GM12878 (cell line): ENCODE data around the gene PLEKHJ1. TPM values are rescaled to one million over a fixed set of nuclear protein-coding genes. Genes with fewer than 3 reads are reported as not detected.

ENCODE experiments used
- ATAC-seq: fragments of 200-7000 bp; cut with Tn5 transposase; 3 replicates; pipeline ENCODE4 v1.9.1; 2020; ENCODE audit warnings: mild to moderate bottlenecking, moderate library complexity
- BruUV-seq: library from RNA; stranded (reverse); fragments of 400-500 nt; replicated peaks from 2 replicates; lab custom pipeline; 2021; lab: Mats Ljungman, UMichigan
- CTCF ChIA-PET: fragments of 300-600 bp; sonication (Branson Sonifier 250); formaldehyde crosslinking; extraction: SDS; loops from one replicate; lab custom pipeline; 2021; ENCODE audit warnings: inconsistent platforms; lab: Yijun Ruan, JAX
- POLR2A ChIA-PET: fragments of 350-600 bp; formaldehyde crosslinking; extraction: SDS; loops from one replicate; lab custom pipeline; 2021; ENCODE audit warnings: inconsistent platforms; lab: Charles Lee
- RAD21 ChIA-PET: fragments of 300-600 bp; sonication (Branson Sonifier 250); formaldehyde crosslinking; loops from one replicate; lab custom pipeline; 2023; ENCODE audit warnings: antibody characterized with exemption; ENCODE audit not compliant: unreplicated experiment; lab: Charles Lee
- SMC1A ChIA-PET: fragments of 300-600 bp; sonication (Branson Sonifier 250); formaldehyde crosslinking; loops from one replicate; lab custom pipeline; 2023; ENCODE audit not compliant: unreplicated experiment, uncharacterized antibody; lab: Charles Lee
- DNase-seq: peaks from one replicate; pipeline ENCODE4 v3.0.0-alpha.2; 2011; ENCODE audit warnings: low read depth, low spot score
- FAIRE-seq: peaks from 3 replicates; lab custom pipeline; 2011; peaks lifted over from hg19 to GRCh38; lab: Jason Lieb, UNC
- H2AFZ ChIP-seq: 2 replicates; pipeline ENCODE4 v1.6.0; 2011; ENCODE audit warnings: low read depth, low read length, control low read depth; ENCODE audit not compliant: control insufficient read depth
- H3K27ac ChIP-seq: 2 replicates; pipeline ENCODE4 v1.5.1; 2011; ENCODE audit warnings: control low read depth; ENCODE audit not compliant: control insufficient read depth, insufficient read depth
- H3K27me3 ChIP-seq, 2 experiments: replicated peaks in 1 of 2; 2 replicates each; pipeline versions ENCODE4 v1.6.0 to v1.6.1; 2011; ENCODE audit warnings: low read length in 1 of 2; ENCODE audit not compliant: control insufficient read depth in 2 of 2, insufficient read depth in 2 of 2
- H3K36me3 ChIP-seq, 2 experiments: 2 replicates each; pipeline ENCODE4 v1.5.1; 2011; ENCODE audit warnings: low read length in 1 of 2; ENCODE audit not compliant: control insufficient read depth in 2 of 2, insufficient read depth in 2 of 2
- H3K4me1 ChIP-seq: 2 replicates; pipeline ENCODE4 v1.6.1; 2011; ENCODE audit warnings: mild to moderate bottlenecking, low read length, moderate library complexity, mixed read lengths; ENCODE audit not compliant: control insufficient read depth, insufficient read depth
- H3K4me2 ChIP-seq: 2 replicates; pipeline ENCODE4 v1.6.0; 2011; ENCODE audit warnings: control low read depth; ENCODE audit not compliant: control insufficient read depth, insufficient read depth
- H3K4me3 ChIP-seq: fragments of 200-600 bp; sonication (generic); 2 replicates; pipeline ENCODE4 v1.5.1; 2016
- H3K79me2 ChIP-seq: 2 replicates; pipeline ENCODE4 v1.6.0; 2011; ENCODE audit warnings: low read length; ENCODE audit not compliant: control insufficient read depth, insufficient read depth
- H3K9ac ChIP-seq: 2 replicates; pipeline ENCODE4 v1.8.0; 2011; ENCODE audit warnings: low read length, control low read depth, mixed read lengths; ENCODE audit not compliant: control insufficient read depth, insufficient read depth
- H3K9me3 ChIP-seq: replicated peaks from 3 replicates; pipeline ENCODE4 v1.5.1; 2011; ENCODE audit warnings: mild to moderate bottlenecking, low read length; ENCODE audit not compliant: control insufficient read depth, insufficient read depth
- H4K20me1 ChIP-seq: 2 replicates; pipeline ENCODE4 v1.6.0; 2011; ENCODE audit not compliant: control insufficient read depth, insufficient read depth
- IKZF2 ChIP-seq, 2 experiments: fragments of 450-650 bp; IDR thresholded peaks; 2 replicates each; pipeline ENCODE4 v1.6.1; 2017; ENCODE audit warnings: mild to moderate bottlenecking in 2 of 2, moderate library complexity in 2 of 2
- WGBS: methylation state at CpG from one replicate; pipeline ENCODE4 v1.1.6; 2016; ENCODE audit warnings: low lambda C conversion rate; ENCODE audit not compliant: insufficient replicate concordance, insufficient coverage; ENCODE audit errors: missing lambda C conversion rate; 5-methylcytosine and 5-hydroxymethylcytosine counted together
- in situ Hi-C: fragments of 300-500 bp; cut with MboI; formaldehyde crosslinking; loops from 9 replicates; pipeline ENCODE4 v1.14.3; 2018; ENCODE audit warnings: mixed read lengths
- intact Hi-C: fragments of 100-400 bp; cut with micrococcal nuclease; formaldehyde crosslinking; loops from one replicate; pipeline ENCODE4 v1.14.2; 2022; ENCODE audit not compliant: unreplicated experiment
- polyA plus RNA-seq, 11 experiments: library from polyadenylated mRNA; depleted of rRNA in 4 of 11; unstranded in 6 of 11; stranded (reverse) in 5 of 11; fragments of >200 nt; fragmentation: Nextera tagmentation in 4 of 11; fragmentation: Illumina TruSeq in 1 of 11; extraction: Ambion mirVana in 4 of 11; extraction: Trizol in 1 of 11; gene quantifications; 1 replicate in 1 of 11; 2 replicates in 10 of 11; pipeline versions ENCODE4 v1.2.1 to v1.2.3, GENCODE V29; 2011 to 2016; ENCODE audit warnings: inconsistent platforms in 2 of 11, missing spikeins in 2 of 11, low read depth in 1 of 11
- total RNA-seq, 4 experiments: library from RNA; depleted of rRNA in 3 of 4; stranded (reverse); fragments of >200 nt in 3 of 4; fragmentation: Illumina TruSeq in 1 of 4; extraction: Trizol in 1 of 4; gene quantifications; 2 replicates each; pipeline versions ENCODE4 v1.2.1 to v1.2.3, GENCODE V29; 2013 to 2021
- TF ChIP-seq, protein P1 (sequence below): IDR thresholded peaks from 2 replicates; pipeline ENCODE4 v1.6.1; 2011; ENCODE audit warnings: low read depth, mild to moderate bottlenecking, low read length, moderate library complexity, borderline replicate concordance; ENCODE audit errors: extremely low read depth

The PLEKHJ1 gene
- total and polyA plus RNA-seq, 10 of the 15 experiments (the other 5 are each of a cell fraction or from before 2014, with no cell fraction given): 1.3 to 133 (median 75.0) TPM

DNA sequence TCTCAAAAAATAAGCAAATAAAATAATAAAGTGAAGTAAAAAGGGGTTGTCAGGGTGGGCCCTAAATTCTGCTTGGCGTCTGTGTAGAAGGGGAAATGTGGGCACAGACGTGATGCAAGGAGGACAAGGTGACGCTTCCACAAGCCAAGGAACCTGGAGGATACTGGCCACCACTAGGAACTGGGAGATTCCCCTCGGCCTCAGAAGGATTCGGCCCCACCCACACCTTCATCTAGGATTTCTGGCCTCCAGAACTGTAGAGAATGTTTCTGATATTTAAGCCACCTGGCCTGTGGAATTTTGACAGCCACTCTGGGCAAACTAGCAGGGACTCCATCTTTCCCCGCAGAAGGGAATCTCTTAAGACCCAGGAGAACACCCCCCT, 1.1 kb downstream of the PLEKHJ1 start:
- H3K4me3 ChIP-seq: peak overlapping the region; percentile 99
- DNase-seq (no peak), FAIRE-seq (no peak), ATAC-seq (no peak)
- H3K79me2 ChIP-seq: peaks cover 66% of the 10 kb centered on the region
- peaks cover 3 to 17% of the 10 kb centered on the region in 2 experiments; a peak in 3 of 4 replicates for H3K36me3 ChIP-seq
- ChIA-PET RAD21 (interaction anchor here (0.8 to 4.0 kb wide), 10 partner anchors 13 to 376 kb away, joined by 3 to 39 read pairs (median 4); partner anchors contain the start of gene TIMM13), CTCF (interaction anchor here (1.1 to 3.7 kb wide), 6 partner anchors 26 to 158 kb away, joined by 3 to 35 read pairs (median 6); no protein-coding TSS in a partner anchor), SMC1A (interaction anchor here (1.0 to 3.8 kb wide), 10 partner anchors 27 to 232 kb away, joined by 3 to 19 read pairs (median 4); no protein-coding TSS in a partner anchor), POLR2A (interaction anchor here (0.6 to 2.1 kb wide), 9 partner anchors 23 to 165 kb away, joined by 3 to 7 read pairs (median 5); no protein-coding TSS in a partner anchor)
- BruUV-seq: no TSS peak
- no peak overlapping the region for H2AFZ ChIP-seq
- H3K4me1 ChIP-seq: peaks cover 24% of the 10 kb centered on the region
- peaks cover 7% of the 10 kb centered on the region; the same call in 1 of the 2 replicates for H4K20me1 ChIP-seq
- intact Hi-C loops (loop anchor here (2.0 to 10.0 kb wide), 4 partner anchors 78 to 157 kb away; partner anchors contain the start of genes IZUMO4, LSM7, MOB3A and SPPL2B), in situ Hi-C loops (loop anchor here (5.0 kb wide), 2 partner anchors 37 to 82 kb away; no protein-coding TSS in a partner anchor)
- no peaks in the 10 kb centered on the region for H3K9me3 ChIP-seq
- under 1% methylated on average over 6 of the region's 6 CpGs for WGBS
- no peaks in the 10 kb centered on the region for H3K27me3 ChIP-seq
- TF ChIP-seq, protein P1, sequence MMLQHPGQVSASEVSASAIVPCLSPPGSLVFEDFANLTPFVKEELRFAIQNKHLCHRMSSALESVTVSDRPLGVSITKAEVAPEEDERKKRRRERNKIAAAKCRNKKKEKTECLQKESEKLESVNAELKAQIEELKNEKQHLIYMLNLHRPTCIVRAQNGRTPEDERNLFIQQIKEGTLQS: no peak
- 0 out of 4 replicates have a peak, but pooled peaks of 1 of the 2 experiments have one; percentile 6 for TF ChIP-seq IKZF2 (IDR thresholded peaks at IDR 0.05)
- peak overlapping the region; percentile 94 for H3K27ac ChIP-seq
- H3K4me2 ChIP-seq: peak overlapping the region; percentile 96
- H3K9ac ChIP-seq: peak overlapping the region; percentile 80
